CD4-positive, alpha-beta T cell treated with Interleukin-15 for 1 hour (primary cell): Measurements from ENCODE around the gene MTHFD1L.

Source experiments
- DNase-seq: peaks from one replicate; pipeline ENCODE4 v3.0.0-alpha.2; 2020

Gene MTHFD1L

DNA sequence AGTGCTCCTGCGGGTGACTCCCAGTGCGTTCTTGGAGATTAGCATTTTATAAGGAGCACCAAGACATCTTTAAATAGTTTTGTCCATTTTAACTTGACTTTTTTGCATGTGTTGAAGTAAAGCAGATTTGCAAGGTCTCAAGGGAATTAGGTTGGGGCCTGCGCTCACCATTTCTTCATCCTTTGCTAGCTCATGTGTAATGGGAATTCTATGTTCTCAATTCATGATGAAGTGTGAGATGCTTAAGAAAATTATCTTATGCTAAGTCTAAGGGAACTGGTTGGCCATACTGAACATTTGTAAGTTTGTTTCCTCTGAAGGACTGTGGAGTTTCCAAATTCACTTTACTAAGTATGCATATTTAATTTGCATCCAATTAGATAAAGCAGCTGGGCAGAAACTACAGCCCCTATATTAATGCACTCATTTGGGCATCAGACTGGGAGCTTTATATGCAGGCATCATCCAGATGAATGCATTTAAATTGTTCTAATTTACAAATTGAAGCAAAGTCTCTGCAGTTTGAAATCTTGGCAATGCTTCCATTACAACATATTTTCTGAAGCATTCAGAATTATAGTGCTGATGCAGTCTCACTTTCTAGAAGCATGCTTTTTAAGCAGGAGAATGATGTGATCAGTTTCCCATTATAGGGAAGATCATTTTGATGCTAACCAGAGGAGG lies 266.0 kb downstream of the MTHFD1L start:
- no peak for DNase-seq

DNA sequence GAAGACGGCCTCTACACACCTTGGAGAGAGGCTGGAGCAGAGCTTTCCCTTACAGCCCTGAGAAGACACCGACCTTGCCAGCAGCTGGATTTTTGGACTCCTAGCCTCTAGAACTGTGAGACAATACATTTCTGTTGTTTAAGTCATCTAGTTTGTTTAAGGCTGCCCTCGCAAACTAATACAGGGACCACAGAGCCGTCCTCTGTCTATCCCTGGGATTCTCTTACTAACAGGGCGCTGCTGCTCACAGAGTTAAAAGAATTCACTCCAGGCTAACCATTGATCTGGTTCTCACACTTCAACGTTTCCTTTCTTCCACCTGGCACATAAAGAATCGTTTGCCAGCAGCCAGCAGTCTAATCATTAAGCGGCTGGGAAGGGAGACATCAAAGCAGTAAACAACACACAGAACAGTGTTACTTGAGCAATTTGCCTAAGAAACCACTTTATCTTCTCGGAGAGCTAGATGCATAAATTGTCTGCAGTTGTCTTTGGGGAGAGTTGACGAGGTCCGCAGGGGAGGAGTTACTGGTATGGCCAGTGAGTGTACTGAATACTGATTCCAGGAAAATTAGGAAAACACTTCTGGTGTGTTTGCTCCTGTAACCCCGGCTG lies 270.7 kb downstream of the MTHFD1L start:
- no peak for DNase-seq

DNA sequence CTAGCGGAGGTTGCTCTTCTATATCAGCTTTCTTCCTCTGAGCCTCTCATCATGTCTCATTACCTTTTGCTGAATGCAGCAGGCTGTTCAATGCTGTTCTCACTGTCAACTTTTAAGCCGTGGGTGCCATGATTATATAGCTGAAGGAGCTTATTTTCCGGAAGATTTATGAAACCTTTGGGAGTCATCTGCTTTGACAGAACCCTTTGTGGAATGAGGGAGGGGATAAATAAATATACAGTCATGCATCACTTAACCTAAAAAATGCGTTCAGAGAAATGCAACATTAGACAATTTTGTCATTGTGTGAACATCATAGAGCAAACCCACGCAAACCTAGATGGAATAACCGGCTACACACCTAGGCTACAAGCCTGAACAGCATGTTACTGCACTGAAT lies 272.0 kb downstream of the MTHFD1L start:
- DNase-seq, result no peak

DNA sequence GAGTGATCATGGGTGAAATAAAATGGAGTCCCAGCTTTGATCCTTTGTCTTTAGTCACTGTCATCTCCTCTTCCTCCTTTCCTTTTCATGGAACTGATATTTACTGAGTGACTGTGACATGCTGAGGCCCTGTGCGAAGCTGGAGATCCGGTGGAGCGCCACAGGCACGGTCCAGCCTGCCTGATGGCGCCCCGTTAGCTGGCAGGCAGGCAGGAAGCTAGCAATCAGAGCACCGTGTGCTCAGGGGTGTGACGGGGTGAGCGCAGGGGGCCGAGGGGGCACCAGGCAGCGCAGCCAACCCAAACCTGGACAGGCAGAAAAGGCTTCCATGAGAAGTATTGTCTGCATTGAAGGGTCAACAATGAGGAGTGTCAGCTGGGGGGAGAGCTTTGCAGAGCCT lies 274.0 kb downstream of the MTHFD1L start:
- no peak for DNase-seq

DNA sequence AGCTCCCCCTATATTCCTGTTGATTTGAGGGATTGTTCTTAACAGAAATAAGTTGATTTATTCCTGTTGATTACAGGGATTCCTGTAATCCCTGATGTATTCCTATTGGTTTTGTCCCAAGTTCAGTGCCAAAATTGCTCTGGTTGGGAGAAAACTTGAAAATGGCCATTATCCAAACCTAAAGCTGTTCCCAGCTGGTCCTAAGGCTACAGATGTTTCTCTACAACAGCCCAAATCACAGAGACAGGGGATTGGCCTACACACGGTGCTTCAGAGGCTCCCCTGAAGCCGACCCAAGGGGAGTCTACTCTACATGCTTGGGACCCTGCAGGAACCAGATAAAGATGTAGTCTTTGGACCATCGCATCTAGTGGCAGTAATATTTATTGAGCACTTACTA lies 275.3 kb downstream of the MTHFD1L start:
- DNase-seq, result no peak

DNA sequence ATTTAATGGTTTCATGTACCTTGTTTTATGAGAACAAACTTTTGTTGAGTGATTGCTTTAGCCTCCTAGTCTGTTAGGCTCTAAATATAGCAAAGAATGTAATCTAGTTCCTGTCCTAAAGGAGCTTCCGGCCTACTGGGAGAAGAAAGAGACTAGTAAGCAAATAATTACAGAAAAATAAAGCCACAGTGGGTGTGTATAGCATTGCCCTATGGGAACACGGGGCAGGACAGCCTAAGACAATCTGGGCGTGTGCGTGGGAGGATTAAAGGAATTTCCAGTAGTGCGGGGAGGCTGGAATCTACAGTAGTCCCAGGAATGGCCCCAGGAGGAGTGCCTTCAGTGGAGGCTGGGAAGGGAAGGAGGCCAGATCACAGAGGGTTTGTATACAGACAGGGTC lies 276.2 kb downstream of the MTHFD1L start:
- DNase-seq, result no peak

DNA sequence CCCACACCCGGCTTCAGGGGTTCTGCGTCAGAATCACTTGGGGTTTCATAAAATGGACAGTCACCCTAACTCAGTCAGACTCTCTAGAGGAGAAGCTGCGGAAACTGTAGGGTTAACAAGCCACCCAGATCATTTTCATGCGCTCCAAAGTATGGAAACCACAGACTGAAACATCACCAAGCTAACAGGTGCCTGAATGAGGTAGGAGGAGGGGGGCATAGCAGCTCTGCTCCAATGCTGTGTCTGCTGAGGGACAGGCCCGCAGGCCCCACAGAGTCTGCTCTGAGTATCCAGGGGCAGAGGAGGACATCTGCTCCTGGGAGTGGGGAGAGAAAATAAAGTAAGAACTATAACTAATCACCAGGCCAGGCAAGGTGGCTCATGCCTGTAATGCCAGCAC lies 277.2 kb downstream of the MTHFD1L start:
- no peak for DNase-seq

DNA sequence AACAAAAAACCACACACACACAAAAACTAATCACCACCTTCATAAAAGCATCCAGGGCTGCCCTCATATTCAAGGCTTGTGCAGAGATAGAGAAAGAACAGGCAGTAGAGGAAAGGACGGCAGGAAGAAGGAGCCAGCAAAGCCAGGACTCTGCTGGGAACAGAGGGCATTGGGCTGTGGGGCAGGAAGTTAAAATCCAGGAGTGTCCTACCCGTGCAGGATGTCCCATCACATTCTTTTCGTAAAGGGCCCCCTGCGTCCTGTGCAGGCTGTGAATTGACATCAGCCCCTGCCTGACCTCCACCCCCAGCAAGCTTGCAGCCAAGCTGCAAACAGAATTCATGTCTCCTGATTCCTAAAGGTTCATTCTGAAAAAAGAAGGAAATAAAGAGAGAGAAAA lies 277.8 kb downstream of the MTHFD1L start:
- DNase-seq, result no peak

DNA sequence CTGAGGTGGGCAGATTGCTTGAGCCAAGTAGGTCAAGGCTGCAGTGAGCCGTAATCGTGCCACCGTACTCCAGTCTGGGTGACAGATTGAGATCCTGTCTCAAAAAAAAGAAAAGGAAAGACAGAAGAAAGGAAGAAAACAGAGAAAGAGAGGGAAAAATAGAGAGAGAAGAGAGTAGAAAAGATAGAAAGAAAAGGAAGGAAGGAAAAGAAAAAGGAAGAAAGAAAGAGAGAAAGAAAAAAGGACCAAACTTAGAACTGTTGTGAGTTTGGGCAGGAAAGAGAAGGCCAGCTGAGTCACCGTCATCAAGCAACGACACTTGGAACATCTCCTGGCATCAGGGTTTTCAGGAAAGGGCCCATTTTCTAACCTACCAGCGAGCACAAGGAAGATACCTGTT lies 278.3 kb downstream of the MTHFD1L start:
- DNase-seq, result no peak

DNA sequence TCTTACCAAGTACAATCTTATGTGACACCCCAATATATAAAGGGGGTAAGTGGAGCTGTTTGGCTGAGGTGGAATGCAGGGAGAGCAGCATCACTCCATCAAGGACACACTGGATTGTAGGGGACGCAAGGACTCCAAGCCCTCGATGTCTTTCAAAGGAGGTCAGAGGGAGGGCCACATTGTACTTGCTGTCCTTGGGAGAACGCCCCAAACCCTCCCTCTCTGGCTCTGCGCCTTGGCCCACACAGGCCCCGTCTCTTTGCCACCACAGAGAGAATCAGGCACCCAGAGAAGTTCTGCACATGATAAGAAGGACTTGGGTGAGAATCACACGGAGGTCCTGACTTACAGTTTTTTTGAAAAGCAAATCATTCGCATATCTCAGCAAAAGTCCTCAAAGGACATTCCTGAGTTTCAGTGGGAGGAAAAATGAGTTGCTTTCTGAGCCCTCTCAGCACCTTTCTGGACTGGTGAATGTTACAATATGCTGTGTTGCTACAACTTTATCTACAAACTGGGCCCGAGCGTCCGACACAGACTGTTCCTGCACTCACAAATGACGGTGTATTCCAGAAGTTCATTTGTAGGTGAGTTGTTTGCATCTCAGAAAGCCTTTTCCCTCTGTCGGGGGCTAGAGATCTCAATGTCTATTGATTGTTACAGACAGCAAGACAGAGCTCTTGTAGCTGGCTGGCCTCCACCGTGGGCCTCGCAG lies 281.8 kb downstream of the MTHFD1L start:
- no peak for DNase-seq

DNA sequence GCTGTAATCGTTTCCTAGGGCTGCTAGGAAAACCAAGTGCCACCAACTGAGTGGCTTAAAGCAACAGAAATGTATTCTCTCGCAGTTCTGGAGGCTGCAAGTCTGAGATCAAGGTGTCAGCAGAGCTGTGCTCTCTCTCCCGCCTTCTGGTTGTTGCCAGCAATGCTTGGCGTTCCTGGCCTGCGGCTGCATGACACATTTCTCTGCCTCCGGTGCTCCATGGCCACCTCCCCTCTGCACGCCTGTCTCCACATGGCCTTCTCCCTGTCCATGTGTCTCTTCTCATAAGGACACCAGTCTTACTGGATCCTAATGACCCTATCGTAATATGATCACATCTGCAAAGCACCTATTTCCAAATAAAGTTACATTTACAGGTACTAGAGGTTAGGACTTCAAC lies 282.6 kb downstream of the MTHFD1L start:
- DNase-seq, result no peak

DNA sequence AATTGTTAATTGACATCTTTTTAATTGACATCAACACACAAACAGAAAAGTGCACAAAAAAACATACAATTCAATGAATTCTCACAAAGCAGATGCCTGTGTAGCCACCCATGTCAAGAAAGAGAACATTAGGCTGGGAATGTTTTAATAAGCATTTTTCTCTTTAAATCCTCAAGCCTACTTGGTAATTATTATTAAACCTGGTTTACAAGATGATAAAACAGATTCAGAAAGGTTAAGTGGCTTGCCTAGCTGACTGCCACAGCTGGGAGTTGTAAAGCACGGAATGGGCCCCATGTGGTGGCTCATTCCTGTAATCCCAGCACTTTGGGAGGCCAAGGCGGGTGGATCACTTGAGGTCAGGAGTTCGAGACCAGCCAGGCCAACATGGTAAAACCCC lies 284.3 kb downstream of the MTHFD1L start:
- no peak for DNase-seq
